ENCODE results near the gene FRMPD3. TPM values are rescaled to one million over a fixed set of nuclear protein-coding genes. Genes with fewer than 3 reads are reported as not detected.

FRMPD3 gene
- 0.05 to 0.14 TPM (median 0.10 TPM) in 5 replicates for total RNA-seq (2022; extraction: Qiagen RNA extraction; ENCODE audit: low read depth)

DNA sequence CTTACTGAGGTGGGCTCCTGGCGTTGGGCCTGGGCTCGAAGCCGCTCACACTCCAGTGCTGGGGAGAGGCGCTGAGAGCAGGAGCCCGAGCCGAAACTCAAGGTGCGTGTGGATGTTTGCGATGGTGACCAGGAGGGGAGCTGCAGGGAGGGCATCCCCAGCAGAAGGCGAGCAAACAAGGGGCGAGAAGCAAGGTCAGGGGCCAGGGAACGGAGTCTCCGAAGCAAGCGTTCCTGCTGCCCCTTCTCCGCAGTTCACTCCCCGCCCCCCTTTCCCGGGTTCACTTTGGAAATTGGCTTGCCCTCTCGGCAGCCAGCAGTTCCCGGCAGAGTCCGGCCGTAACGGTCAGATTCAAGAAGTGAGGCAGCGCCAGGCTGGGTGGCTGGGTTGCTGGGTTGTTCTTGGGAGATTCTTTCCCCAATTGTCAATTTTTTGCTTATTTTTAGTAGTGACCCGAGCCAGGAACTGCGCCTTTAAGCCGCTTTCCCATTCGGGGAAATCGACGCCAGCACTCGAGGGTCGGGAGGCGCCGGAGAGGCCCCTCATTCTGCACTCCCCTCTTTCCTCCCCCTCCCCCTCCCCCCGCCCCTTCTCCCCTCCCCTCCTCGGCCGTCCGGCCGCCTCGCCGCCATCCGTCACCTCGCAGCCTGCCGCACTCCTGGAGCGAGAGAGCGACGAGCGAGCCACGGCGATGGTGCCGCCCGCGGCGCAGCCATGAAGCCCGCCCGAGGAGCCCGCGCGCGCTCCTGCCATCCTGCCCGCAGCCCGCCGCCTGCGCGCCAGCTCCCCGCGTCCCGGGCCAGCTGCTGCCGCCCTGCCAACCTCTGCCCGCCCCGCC is at the start of gene FRMPD3:
Gene FRMPD3 (plus strand): TSS at position 655 of the 838 bp plus-strand sequence. CDS start 76,937 bp downstream, outside the sequence.

Other genes with a start within 250 kb of the FRMPD3 start
- gene NUP62CL, start 243.2 kb upstream of the FRMPD3 start, total RNA-seq (2022; extraction: Qiagen RNA extraction; ENCODE audit: low read depth): 14.1 to 22.2 TPM (median 17.0 TPM) in 5 replicates
- gene DNAAF6, start 243.0 kb upstream of the FRMPD3 start, total RNA-seq (2022; extraction: Qiagen RNA extraction; ENCODE audit: low read depth): not detected in 5 replicates
- gene PRPS1, start 178.9 kb downstream of the FRMPD3 start, total RNA-seq (2022; extraction: Qiagen RNA extraction; ENCODE audit: low read depth): 97.3 to 114 TPM (median 110 TPM) in 5 replicates